ENCODE results near the gene NCKAP5.

The NCKAP5 gene

GRCh38 chr2:133378928-133379549 lies 189.2 kb downstream of the NCKAP5 start:
- no peak for DNase-seq (ENCODE audit: low spot score)
- Histone ChIP-seq H3K27ac (ENCODE audit: poor library complexity, severe bottlenecking) (peak overlapping the region; percentile 84), H3K9me3 (ENCODE audit: severe bottlenecking) (no peaks in the 10 kb centered on the region), H3K27me3 (ENCODE audit: insufficient read depth, poor library complexity, severe bottlenecking) (no peaks in the 10 kb centered on the region), H3K4me1 (ENCODE audit: insufficient read depth, poor library complexity, severe bottlenecking) (peaks cover 24% of the 10 kb centered on the region), H3K4me3 (ENCODE audit: severe bottlenecking) (no peak overlapping the region), H3K36me3 (ENCODE audit: low read depth) (no peaks in the 10 kb centered on the region)
- no peak for TF ChIP-seq CTCF (IDR thresholded peaks at IDR 0.05; ENCODE audit: poor library complexity, severe bottlenecking)
- ATAC-seq (ENCODE audit: low read depth) = peak; percentile 82

- DNase-seq (ENCODE audit: low spot score) (no peak), ATAC-seq (ENCODE audit: low read depth) (no peak)
- peaks cover 24% of the 10 kb centered on the region for H3K4me1 ChIP-seq (ENCODE audit: insufficient read depth, poor library complexity, severe bottlenecking)
- no peaks in the 10 kb centered on the region for H3K36me3 ChIP-seq (ENCODE audit: low read depth)
- H3K27me3 ChIP-seq (ENCODE audit: insufficient read depth, poor library complexity, severe bottlenecking) = no peaks in the 10 kb centered on the region
- no peaks in the 10 kb centered on the region for H3K9me3 ChIP-seq (ENCODE audit: severe bottlenecking)
- H3K27ac ChIP-seq (ENCODE audit: poor library complexity, severe bottlenecking) = peak overlapping the region; percentile 84
- H3K4me3 ChIP-seq (ENCODE audit: severe bottlenecking) = no peak overlapping the region
- TF ChIP-seq CTCF (IDR thresholded peaks at IDR 0.05; ENCODE audit: poor library complexity, severe bottlenecking) = no peak
These were observed 189.9 kb downstream of the NCKAP5 start for GRCh38 chr2:133378386-133378785.

- Histone ChIP-seq H3K36me3 (ENCODE audit: low read depth) (no peaks in the 10 kb centered on the region), H3K27me3 (ENCODE audit: insufficient read depth, poor library complexity, severe bottlenecking) (no peaks in the 10 kb centered on the region), H3K4me1 (ENCODE audit: insufficient read depth, poor library complexity, severe bottlenecking) (peaks cover 24% of the 10 kb centered on the region), H3K4me3 (ENCODE audit: severe bottlenecking) (no peak overlapping the region), H3K27ac (ENCODE audit: poor library complexity, severe bottlenecking) (peak overlapping the region; percentile 84), H3K9me3 (ENCODE audit: severe bottlenecking) (no peaks in the 10 kb centered on the region)
- TF ChIP-seq CTCF (IDR thresholded peaks at IDR 0.05; ENCODE audit: poor library complexity, severe bottlenecking) = no peak
- ATAC-seq (ENCODE audit: low read depth) (no peak), DNase-seq (ENCODE audit: low spot score) (no peak)
These were observed 190.7 kb downstream of the NCKAP5 start for GRCh38 chr2:133377599-133377998.

- H3K4me3 ChIP-seq (ENCODE audit: severe bottlenecking) = no peak overlapping the region
- DNase-seq (ENCODE audit: low spot score) = no peak
- H3K27ac ChIP-seq (ENCODE audit: poor library complexity, severe bottlenecking) = peak overlapping the region; percentile 84
- peak; percentile 74 for ATAC-seq (ENCODE audit: low read depth)
- TF ChIP-seq CTCF (IDR thresholded peaks at IDR 0.05; ENCODE audit: poor library complexity, severe bottlenecking) = no peak
- H3K36me3 ChIP-seq (ENCODE audit: low read depth) = no peaks in the 10 kb centered on the region
- H3K4me1 ChIP-seq (ENCODE audit: insufficient read depth, poor library complexity, severe bottlenecking) = peaks cover 24% of the 10 kb centered on the region
- no peaks in the 10 kb centered on the region for H3K9me3 ChIP-seq (ENCODE audit: severe bottlenecking)
- no peaks in the 10 kb centered on the region for H3K27me3 ChIP-seq (ENCODE audit: insufficient read depth, poor library complexity, severe bottlenecking)
These were observed 191.2 kb downstream of the NCKAP5 start for GRCh38 chr2:133377021-133377481.

GRCh38 chr2:133374781-133375180 lies 193.5 kb downstream of the NCKAP5 start:
- Histone ChIP-seq H3K4me3 (ENCODE audit: severe bottlenecking) (no peak overlapping the region), H3K27ac (ENCODE audit: poor library complexity, severe bottlenecking) (no peak overlapping the region), H3K27me3 (ENCODE audit: insufficient read depth, poor library complexity, severe bottlenecking) (no peaks in the 10 kb centered on the region), H3K36me3 (ENCODE audit: low read depth) (no peaks in the 10 kb centered on the region), H3K9me3 (ENCODE audit: severe bottlenecking) (no peaks in the 10 kb centered on the region), H3K4me1 (ENCODE audit: insufficient read depth, poor library complexity, severe bottlenecking) (peaks cover 23% of the 10 kb centered on the region)
- TF ChIP-seq CTCF (IDR thresholded peaks at IDR 0.05; ENCODE audit: poor library complexity, severe bottlenecking) = no peak
- no peak for ATAC-seq (ENCODE audit: low read depth)
- DNase-seq (ENCODE audit: low spot score) = no peak

Data from RWPE2 (cell line).